GM12873 (cell line): ENCODE results near the gene SLC6A6.
A peak's percentile ranks its signal among the peaks of the same experiment; 100 is the strongest.

Experiments
- CTCF ChIP-seq: IDR thresholded peaks from 2 replicates; pipeline ENCODE4 v1.5.1; 2012; ENCODE audit warnings: low read depth, mild to moderate bottlenecking, moderate library complexity, low read length, control low read depth; ENCODE audit not compliant: insufficient read depth; ENCODE audit errors: missing control alignments

The SLC6A6 gene

GRCh38 chr3:14507305-14507741 is 104.9 kb downstream of the SLC6A6 start:
- TF ChIP-seq CTCF = no peak

GRCh38 chr3:14507757-14508504 is 105.5 kb downstream of the SLC6A6 start:
- TF ChIP-seq CTCF = no peak

- TF ChIP-seq CTCF = no peak
Observed at GRCh38 chr3:14508505-14508819, 106.1 kb downstream of the SLC6A6 start.

GRCh38 chr3:14508966-14509795 is 106.8 kb downstream of the SLC6A6 start:
- TF ChIP-seq CTCF = peak; percentile 96

DNA sequence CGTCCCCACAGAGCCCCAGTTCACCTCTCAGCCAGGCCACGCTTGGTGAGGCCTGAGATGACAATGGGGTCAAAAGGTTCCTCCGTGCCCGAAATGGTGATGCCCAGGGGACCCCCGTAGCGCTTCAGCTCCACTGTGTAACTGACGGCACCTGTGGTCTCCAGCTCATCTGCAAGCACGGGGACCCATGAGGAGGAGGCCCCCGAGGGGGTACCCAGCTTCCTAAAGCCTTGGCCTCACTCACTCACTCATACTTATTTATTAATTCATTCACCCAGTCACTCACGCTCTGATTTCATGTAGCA is 107.3 kb downstream of the SLC6A6 start:
- no peak for TF ChIP-seq CTCF

DNA sequence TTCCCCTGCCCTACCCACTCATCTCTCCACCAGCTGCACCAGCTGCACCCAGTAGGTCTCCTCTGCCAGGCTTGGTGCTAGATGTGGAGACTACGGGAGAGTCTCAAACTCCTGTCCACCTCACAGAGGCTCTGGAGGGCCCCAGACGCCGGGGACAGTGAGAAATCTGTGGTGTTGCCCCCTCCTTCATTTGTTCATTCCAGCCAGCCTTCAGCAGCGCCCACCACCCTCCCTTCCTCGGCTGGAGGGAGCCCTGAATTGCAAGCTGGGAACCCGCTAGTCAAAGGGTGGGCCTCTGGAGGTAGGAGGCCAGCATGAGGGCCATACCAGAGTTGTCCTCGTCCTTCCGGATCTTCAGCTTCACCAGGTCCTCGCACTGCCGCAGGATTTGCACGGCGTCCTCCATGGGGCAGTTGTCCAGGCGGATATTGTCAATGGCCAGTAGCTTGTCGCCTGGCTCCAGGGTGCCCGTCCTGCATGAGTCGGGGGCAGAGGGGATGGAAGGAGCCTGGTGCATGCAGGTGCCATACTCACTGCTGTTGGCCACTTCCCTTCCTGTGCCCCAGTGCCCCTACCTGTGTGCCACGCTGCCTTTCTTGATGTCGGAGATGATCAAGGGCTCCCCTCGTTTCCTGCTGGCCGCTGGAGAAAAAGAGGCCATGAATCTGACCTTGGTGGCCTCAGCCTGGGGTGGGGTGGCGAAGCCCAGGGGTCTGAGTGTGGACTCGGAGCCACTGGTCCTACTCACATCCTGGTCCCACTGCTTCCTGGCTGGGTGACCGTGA is 108.6 kb downstream of the SLC6A6 start:
- no peak for TF ChIP-seq CTCF
